NCI-H1694 treated with DMSO at 0.1 percent for 48 hours (cell line): ENCODE data around the gene RPLP2.

Experiments
- DNase-seq: peaks from one replicate; lab custom pipeline; 2025; lab: John Stamatoyannopoulos, UW

Gene RPLP2

GRCh38 chr11:850775-851763 is 41.3 kb downstream of the RPLP2 start:
- DNase-seq = no peak

DNA sequence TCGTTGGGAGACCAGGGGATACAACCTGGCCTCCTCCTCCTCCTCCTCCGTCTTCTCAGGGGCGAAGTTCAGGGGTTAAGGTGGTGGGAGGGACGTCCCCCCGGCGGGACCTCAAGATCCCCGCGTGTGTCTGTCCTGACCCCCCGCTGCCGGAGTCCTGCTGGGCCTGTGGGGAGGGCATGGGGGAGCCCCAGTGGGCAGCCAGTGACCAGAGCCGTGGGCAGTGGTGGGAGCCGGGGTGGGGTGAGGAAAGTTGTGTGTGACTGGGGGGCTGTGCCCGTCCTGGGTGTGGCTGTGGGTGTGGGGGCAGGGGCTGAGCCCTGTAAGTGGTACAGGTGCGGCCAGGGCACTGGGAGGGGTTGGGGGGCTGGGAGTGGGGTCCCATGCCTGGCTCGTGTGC is 43.0 kb downstream of the RPLP2 start:
- no peak for DNase-seq

- no peak for DNase-seq
Observed at GRCh38 chr11:853682-854448, 44.1 kb downstream of the RPLP2 start.

DNA sequence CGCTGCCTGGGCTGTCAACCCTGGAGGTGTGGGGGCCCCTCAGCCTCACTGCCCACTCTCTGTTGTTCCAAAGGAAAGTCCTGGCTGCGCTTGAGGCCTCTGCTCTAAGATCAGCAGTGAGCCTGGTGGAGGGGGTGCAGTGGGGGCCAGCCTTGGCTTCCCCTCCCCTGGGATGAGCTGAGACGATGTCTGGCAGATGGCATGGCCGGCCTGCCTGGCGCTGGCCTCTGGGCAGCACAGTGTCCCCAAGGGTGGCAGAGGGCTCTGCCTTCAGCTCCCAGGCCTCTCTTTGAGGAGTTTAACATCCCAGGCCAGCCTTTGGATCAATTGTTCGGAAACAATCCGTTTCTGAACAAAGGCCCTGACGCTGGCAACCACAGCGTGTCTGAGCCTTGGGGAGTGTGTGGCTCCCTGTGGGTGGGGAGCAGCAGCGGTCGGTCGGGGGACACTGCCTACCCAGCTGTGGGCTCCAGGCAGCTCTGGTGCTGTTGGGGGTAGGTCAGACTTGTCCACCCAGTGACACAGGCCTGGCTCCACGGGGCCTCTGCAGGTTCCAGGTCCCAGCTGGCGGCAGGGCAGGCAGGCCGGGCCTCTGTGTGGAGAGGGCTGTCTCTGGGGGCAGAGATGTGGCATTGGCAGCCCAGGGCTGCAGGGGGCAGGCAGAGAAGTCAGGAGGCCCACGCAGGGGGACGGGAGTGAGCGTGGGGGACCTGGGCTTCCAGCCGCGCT is 45.0 kb downstream of the RPLP2 start:
- no peak for DNase-seq

DNA sequence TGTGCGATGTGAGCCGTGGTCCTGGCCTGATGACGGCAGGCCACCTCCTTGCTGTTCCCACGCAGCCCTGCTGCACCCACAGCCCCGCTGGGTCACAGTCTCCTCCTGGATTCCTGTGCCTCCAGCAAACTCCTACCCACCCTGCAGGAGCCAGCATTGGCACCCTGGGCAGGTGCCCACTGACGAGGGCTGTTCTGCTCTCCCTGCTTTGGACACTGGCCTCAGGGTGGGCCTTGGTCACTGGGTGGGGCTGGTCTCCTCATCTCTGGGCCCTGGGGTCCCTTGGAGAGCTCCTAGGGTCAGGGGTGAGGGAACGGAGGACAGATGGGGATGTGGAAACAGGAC is 45.5 kb downstream of the RPLP2 start:
- no peak for DNase-seq

GRCh38 chr11:855796-856195 is 46.0 kb downstream of the RPLP2 start:
- DNase-seq = no peak

DNA sequence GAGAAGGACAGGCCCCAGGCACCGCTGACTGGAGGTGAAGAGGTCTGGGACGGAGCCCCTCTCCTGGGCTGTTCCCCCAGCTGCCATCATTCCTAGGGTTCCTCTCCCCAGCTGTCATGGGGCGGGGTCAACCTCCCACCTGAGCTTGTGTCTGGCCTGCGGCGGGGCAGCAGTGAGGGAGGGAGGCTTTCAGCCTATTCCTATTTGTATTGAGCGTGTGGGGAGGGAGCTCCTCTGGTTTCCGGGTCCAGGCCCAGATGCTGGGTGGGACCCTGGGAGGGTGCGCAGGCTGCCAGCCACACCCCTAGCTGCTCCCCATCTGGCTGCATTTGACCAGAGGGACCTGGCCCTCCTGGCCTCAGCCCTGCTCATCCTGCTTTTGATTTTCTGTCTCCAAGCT is 46.6 kb downstream of the RPLP2 start:
- no peak for DNase-seq

GRCh38 chr11:858053-858761 is 48.4 kb downstream of the RPLP2 start:
- no peak for DNase-seq

- DNase-seq = no peak
Observed at GRCh38 chr11:858762-859339, 49.1 kb downstream of the RPLP2 start.

DNA sequence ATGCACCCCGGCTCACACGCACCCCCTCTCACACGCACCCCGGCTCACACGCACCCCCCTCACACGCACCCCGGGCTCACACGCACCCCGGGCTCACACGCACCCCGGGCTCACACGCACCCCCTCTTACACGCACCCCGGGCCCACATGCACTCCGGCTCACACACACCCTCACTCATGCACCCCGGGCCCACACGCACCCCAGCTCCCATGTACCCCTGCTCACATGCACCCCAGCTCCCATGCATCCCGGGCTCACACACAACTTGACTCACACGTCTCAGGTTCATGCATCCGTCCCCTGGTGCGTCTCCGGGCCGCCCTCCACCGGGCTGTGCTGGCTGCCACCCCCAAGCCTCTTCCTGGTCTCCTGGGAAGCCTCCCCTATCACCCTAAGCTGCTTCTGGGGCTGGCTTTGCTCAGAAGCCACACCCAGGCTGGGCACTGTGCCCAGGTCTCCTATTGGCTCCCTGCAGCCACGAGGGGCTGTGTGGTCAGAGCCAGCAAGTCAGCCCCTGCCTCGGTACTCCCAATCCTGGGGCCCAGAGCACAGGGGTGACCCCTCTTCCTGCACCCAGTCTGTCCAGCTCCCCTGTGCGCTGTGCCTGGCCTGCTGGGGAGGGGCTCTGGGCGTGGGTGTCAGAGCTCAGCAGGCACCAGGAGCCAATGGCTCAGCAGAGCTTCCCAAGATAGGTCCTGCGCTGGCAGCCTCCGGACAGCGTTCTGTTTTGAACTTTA is 49.8 kb downstream of the RPLP2 start:
- DNase-seq = peak; percentile 83

- no peak for DNase-seq
Observed at GRCh38 chr11:860234-861104, 50.7 kb downstream of the RPLP2 start.

DNA sequence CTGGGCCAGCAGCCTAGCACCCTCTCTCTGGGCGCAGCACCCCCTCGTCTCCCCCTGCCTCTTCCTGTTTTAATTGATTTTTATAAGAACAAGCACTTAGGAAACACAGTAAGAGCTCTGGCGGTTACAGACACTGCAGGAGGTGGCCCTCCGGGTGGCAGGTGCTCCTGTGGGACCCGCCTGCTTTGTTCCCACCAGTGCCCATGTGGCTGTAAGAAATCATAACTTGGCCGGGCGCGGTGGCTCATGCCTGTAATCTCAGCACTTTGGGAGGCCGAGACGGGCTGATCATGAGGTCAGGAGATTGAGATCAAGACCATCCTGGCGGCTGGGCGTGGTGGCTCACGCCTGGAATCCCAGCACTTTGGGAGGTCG is 51.3 kb downstream of the RPLP2 start:
- no peak for DNase-seq

DNA sequence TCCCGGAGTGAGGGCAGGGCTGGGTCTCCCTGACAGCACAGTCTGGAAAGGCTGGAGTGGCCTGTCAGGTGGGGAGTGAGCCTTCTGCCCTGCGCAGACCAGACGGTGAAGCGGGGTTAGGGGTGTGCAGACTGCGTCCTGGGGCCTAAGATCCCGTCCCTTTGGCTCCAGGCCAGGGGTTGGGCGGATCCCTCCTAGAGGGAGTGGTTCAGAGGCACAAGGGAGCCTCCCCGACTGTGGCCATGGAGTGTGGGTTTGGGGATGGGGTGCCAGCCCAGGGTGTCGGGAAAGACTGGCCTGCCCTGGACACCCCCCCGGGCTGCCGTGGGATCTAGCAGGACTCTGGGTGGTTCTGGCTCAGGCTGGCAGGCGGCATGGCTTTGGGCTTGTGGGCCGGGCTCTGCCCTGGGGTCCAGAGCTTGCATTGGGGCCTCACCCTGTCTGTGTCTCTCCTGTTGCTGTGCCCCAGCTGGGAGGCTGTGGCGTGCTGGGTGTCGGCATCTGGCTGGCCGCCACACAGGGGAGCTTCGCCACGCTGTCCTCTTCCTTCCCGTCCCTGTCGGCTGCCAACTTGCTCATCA is 52.4 kb downstream of the RPLP2 start:
- DNase-seq = no peak
